ENCODE measurements around the gene ILRUN. TPM values are rescaled to one million over a fixed set of nuclear protein-coding genes. Genes with fewer than 3 reads are reported as not detected.
"Not testable (repeated sequence)": the region's sequence is repeated elsewhere in the genome, so short reads cannot be mapped to it uniquely, and the experiment has no call there.

ILRUN gene
- total and polyA plus RNA-seq, 3 donors from 2014 or later = 82.4 to 101 (median 91.2) TPM

- 89% methylated on average over 2 of the region's 2 CpGs for WGBS, 2 donors
- Histone ChIP-seq H3K4me1 (peaks cover 10% of the 10 kb centered on the region), H3K9me3 (no peaks in the 10 kb centered on the region), H3K36me3 (ENCODE audit: low read depth, missing control alignments) (no peaks in the 10 kb centered on the region), H3K27ac (no peak overlapping the region), H3K4me3 (no peak overlapping the region), H3K27me3 (no peaks in the 10 kb centered on the region)
- DNase-seq = no peak
- intact Hi-C loops (cut with DNase I; ENCODE audit: low total_unique reads) = no loop called here
- TF ChIP-seq, protein P1, sequence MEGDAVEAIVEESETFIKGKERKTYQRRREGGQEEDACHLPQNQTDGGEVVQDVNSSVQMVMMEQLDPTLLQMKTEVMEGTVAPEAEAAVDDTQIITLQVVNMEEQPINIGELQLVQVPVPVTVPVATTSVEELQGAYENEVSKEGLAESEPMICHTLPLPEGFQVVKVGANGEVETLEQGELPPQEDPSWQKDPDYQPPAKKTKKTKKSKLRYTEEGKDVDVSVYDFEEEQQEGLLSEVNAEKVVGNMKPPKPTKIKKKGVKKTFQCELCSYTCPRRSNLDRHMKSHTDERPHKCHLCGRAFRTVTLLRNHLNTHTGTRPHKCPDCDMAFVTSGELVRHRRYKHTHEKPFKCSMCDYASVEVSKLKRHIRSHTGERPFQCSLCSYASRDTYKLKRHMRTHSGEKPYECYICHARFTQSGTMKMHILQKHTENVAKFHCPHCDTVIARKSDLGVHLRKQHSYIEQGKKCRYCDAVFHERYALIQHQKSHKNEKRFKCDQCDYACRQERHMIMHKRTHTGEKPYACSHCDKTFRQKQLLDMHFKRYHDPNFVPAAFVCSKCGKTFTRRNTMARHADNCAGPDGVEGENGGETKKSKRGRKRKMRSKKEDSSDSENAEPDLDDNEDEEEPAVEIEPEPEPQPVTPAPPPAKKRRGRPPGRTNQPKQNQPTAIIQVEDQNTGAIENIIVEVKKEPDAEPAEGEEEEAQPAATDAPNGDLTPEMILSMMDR (IDR thresholded peaks at IDR 0.05) = no peak
- TF ChIP-seq POLR2A (IDR thresholded peaks at IDR 0.05) = no peak
Measured at GRCh38 chr6:34663371-34663770, 33.2 kb downstream of the ILRUN start.

GRCh38 chr6:34661357-34661756, 35.2 kb downstream of the ILRUN start:
- peaks cover 29% of the 10 kb centered on the region for H3K4me1 ChIP-seq
- no peak overlapping the region for H3K4me3 ChIP-seq
- H3K9me3 ChIP-seq = no peaks in the 10 kb centered on the region
- 87 to 93% methylated on average over 1 of the region's 1 CpG for WGBS, 2 donors
- no peak overlapping the region for H3K27ac ChIP-seq
- no peak for DNase-seq
- intact Hi-C loops (cut with DNase I; ENCODE audit: low total_unique reads) = no loop called here
- H3K27me3 ChIP-seq = no peaks in the 10 kb centered on the region
- TF ChIP-seq POLR2A (IDR thresholded peaks at IDR 0.05) = no peak
- TF ChIP-seq, protein P1 (IDR thresholded peaks at IDR 0.05) = no peak
- H3K36me3 ChIP-seq (ENCODE audit: low read depth, missing control alignments) = no peaks in the 10 kb centered on the region

GRCh38 chr6:34658605-34659265, 37.8 kb downstream of the ILRUN start:
- peaks cover 27% of the 10 kb centered on the region for H3K4me1 ChIP-seq
- H3K4me3 ChIP-seq = no peak overlapping the region
- 85 to 88% methylated on average over 7 of the region's 7 CpGs for WGBS, 2 donors
- TF ChIP-seq, protein P1 (IDR thresholded peaks at IDR 0.05) = no peak
- no peak for TF ChIP-seq POLR2A (IDR thresholded peaks at IDR 0.05)
- H3K27ac ChIP-seq = no peak overlapping the region
- intact Hi-C loops (cut with DNase I; ENCODE audit: low total_unique reads) = no loop called here
- no peak for DNase-seq
- no peaks in the 10 kb centered on the region for H3K27me3 ChIP-seq
- no peaks in the 10 kb centered on the region for H3K9me3 ChIP-seq
- H3K36me3 ChIP-seq (ENCODE audit: low read depth, missing control alignments) = no peaks in the 10 kb centered on the region

- DNase-seq; H3K9me3 ChIP-seq; H3K27me3 ChIP-seq; intact Hi-C loops (cut with DNase I; ENCODE audit: low total_unique reads); H3K4me3 ChIP-seq; H3K36me3 ChIP-seq (ENCODE audit: low read depth, missing control alignments): not testable (repeated sequence)
- peak overlapping the region; percentile 80 to 85 for H3K27ac ChIP-seq
- 59 to 61% methylated on average over 6 of the region's 6 CpGs for WGBS, 2 donors
- peaks cover 27% of the 10 kb centered on the region for H3K4me1 ChIP-seq
Measured at GRCh38 chr6:34657979-34658480, 38.5 kb downstream of the ILRUN start.

GRCh38 chr6:34657307-34657978, 39.1 kb downstream of the ILRUN start:
- Histone ChIP-seq H3K27ac (peak overlapping the region; percentile 80 to 85), H3K4me3 (peak overlapping the region; percentile 19 to 29), H3K27me3 (no peaks in the 10 kb centered on the region), H3K9me3 (no peaks in the 10 kb centered on the region), H3K4me1 (peaks cover 27% of the 10 kb centered on the region), H3K36me3 (ENCODE audit: low read depth, missing control alignments) (no peaks in the 10 kb centered on the region)
- TF ChIP-seq, protein P1 (IDR thresholded peaks at IDR 0.05) = no peak
- TF ChIP-seq POLR2A (IDR thresholded peaks at IDR 0.05) = no peak
- intact Hi-C loops (cut with DNase I; ENCODE audit: low total_unique reads) = no loop called here
- WGBS, 2 donors = 14 to 32% methylated on average over 2 of the region's 2 CpGs
- peak; percentile 52 for DNase-seq

All from testis (tissue), 3 donors.